Peyer's patch (tissue), 4 donors: ENCODE results near the gene VSTM2A.

Experiments
- POLR2A ChIP-seq, 2 donors: fragments of 450-650 bp; IDR thresholded peaks; one replicate each; pipeline ENCODE4 v1.5.1; 2017; ENCODE audit warnings: antibody characterized with exemption in 2 of 2, mild to moderate bottlenecking in 2 of 2, moderate library complexity in 2 of 2
- TF ChIP-seq, protein P1 (sequence below), 6 experiments: fragments of 450-650 bp in 4 of 6; fragments of 200-600 bp in 2 of 6; sonication (generic) in 1 of 6; IDR thresholded peaks; one replicate each; pipeline ENCODE4 v1.5.1; 2017 to 2019; ENCODE audit warnings: antibody characterized with exemption in 6 of 6, mild to moderate bottlenecking in 3 of 6, moderate library complexity in 1 of 6

DNA sequence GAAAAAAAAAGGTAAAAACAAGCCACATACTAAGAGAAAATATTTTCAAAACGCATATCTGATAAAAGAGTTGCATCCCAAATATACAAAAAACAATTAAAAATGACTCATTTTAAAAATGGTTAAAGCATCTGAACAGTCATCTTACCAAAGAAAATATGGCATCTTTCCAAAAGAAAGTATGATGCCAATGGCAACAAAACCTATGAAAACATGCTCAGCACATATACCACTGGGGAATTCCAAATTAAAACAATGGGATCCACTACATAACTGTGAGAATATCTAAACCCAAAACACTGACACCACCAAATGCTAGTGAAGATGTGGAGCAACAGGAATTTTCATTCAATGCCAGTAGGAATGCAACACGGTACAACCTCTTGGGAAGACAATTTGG lies 39.3 kb downstream of the VSTM2A start:
- TF ChIP-seq, protein P1, sequence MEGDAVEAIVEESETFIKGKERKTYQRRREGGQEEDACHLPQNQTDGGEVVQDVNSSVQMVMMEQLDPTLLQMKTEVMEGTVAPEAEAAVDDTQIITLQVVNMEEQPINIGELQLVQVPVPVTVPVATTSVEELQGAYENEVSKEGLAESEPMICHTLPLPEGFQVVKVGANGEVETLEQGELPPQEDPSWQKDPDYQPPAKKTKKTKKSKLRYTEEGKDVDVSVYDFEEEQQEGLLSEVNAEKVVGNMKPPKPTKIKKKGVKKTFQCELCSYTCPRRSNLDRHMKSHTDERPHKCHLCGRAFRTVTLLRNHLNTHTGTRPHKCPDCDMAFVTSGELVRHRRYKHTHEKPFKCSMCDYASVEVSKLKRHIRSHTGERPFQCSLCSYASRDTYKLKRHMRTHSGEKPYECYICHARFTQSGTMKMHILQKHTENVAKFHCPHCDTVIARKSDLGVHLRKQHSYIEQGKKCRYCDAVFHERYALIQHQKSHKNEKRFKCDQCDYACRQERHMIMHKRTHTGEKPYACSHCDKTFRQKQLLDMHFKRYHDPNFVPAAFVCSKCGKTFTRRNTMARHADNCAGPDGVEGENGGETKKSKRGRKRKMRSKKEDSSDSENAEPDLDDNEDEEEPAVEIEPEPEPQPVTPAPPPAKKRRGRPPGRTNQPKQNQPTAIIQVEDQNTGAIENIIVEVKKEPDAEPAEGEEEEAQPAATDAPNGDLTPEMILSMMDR (IDR thresholded peaks at IDR 0.05), result no peak
- TF ChIP-seq POLR2A (IDR thresholded peaks at IDR 0.05), result no peak
